ENCODE results near the gene NUP54. TPM values are rescaled to one million over a fixed set of nuclear protein-coding genes. Genes with fewer than 3 reads are reported as not detected.

Gene NUP54
- total RNA-seq, 1 experiment from 2014 or later: 130 TPM

DNA sequence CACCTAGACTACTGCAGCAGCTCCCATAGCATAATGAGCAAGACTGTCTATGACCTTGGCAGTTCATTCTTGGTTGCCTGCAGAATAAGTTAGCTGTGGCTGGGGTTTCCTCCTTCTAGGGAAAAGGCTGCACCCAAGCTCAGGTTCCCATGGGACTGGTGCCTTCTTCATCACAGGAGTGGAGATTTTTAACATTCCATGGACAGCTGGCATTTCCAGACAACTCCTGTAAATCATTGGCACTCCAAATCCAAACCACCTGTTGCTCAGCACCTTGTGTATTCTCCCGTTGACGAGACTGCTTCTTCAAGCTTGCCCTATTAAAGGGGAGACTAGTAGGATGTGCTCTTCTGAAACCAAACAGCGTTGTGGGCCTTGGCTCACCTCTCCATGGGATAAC, 7.8 kb upstream of the NUP54 start:
- in situ Hi-C loops (cut with HindIII; ENCODE audit: low sequenced_read_pairs): no loop called here
- DNase-seq (ENCODE audit: low spot score): no peak

- in situ Hi-C loops (cut with HindIII; ENCODE audit: low sequenced_read_pairs): no loop called here
- DNase-seq (ENCODE audit: low spot score): no peak
Observed at GRCh38 chr4:76153356-76153755, 5.2 kb upstream of the NUP54 start.

DNA sequence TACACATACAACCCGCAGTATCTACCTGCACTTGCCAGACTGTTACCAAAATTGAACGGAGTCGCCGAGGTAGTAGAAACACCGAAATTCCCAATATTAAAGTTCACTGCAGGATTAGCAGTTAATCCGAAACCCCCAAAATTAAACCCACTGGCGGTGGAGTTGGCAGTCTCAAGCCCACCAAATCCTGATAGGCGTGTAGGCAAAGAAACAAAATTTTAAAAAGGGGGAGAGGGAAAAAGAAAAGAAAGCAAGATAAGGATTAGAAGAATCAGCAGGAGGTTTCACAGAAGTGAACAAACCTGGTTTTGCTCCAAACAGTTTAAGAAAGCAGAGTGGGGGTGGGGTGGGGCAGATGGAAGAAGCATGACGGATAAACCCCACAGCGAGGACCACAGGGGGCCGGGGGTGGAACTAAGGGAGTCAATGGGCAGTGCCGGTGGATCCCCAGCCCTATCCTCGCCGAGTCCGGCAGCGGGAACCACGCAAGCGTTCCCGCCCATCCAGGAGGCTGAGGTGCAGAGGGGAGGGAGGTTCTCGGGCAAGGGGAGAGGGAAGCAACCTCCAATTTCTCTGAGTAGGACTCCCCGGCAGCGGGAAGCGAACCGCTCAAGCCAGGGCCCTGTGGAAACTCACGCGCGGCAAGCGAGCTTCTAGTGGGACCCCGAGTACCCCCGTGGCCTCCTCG, 599 bp downstream of the NUP54 start:
- peak; percentile 73 for DNase-seq (ENCODE audit: low spot score)
- in situ Hi-C loops (cut with HindIII; ENCODE audit: low sequenced_read_pairs): no loop called here

DNA sequence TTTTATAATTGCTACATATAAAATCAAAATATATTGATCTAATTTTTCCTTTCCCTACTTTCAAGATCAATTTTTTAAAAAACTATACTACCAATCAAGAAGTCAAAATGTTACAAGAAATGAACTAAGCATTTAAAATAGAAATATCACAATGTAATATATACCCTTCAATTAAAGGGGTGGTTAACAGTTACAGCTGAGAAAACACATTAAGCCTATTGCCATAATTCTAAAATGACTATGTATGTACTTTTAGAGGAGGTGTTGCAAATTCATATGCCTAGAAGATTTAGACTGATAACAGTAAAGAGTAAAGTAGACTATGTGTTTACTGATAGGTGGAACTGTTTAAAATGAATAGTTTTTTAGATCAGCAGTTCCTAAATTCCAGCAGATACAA, 3.7 kb downstream of the NUP54 start:
- in situ Hi-C loops (cut with HindIII; ENCODE audit: low sequenced_read_pairs): no loop called here
- no peak for DNase-seq (ENCODE audit: low spot score)

DNA sequence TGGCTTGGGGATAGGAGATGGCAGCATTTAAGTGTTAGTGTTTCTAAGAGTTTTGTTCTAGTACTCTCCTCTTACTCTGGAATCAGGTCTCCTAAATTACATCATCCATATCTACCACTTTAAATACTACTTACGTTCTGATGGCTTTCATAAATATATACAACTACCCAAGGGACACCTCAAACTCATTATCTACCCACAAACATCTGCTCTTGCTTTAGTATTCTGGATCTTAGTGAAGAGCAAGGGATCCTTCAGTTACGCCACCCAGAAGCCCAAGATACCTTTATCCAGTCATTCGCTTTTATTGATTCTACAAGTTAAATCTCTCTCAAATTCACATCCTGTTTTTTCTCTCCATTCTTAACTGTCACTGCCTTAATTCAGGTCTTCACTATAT, 7.0 kb downstream of the NUP54 start:
- in situ Hi-C loops (cut with HindIII; ENCODE audit: low sequenced_read_pairs): no loop called here

DNA sequence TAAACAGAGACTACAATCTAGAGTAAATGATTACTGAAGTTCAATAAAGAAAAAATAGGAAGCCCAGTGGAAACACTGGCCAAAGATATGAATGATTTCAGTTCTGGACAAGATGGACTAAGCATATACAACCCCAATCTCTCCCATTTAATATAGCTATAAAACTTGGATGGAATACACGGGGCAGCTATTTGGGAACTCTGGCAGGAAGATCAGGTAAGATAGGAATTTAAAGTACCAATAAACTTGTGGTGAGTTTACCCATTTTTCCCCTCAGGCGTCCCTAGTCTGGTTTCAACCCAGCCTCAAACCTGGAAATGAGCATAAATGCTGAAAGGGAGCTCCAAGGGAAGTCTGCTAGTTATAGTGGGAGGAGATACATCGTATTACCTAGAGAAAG, 20.4 kb downstream of the NUP54 start:
- DNase-seq (ENCODE audit: low spot score): no peak
- in situ Hi-C loops (cut with HindIII; ENCODE audit: low sequenced_read_pairs): no loop called here

More for the DNA sequence above, 7.0 kb downstream of the NUP54 start:
- no peak for DNase-seq (ENCODE audit: low spot score)

DNA sequence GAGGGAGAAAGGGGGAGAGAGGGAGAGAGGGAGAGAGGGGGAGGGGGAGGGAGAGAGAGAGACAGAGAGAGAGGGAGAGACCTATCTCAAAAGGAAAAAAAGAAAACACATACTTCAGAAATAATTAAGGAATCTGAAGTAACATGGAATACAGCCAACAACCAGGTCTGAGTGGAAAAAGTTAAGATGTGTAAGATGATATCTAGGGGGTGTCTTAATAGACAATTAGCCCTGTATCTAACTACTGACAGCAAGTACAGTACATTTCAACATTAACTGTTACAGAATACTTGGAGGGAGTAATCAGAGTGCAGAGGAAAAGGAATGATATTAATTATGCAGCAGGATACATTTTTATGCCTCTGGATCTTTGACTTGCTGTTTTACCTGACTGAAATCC, 22.4 kb downstream of the NUP54 start:
- DNase-seq (ENCODE audit: low spot score): no peak
- in situ Hi-C loops (cut with HindIII; ENCODE audit: low sequenced_read_pairs): no loop called here

DNA sequence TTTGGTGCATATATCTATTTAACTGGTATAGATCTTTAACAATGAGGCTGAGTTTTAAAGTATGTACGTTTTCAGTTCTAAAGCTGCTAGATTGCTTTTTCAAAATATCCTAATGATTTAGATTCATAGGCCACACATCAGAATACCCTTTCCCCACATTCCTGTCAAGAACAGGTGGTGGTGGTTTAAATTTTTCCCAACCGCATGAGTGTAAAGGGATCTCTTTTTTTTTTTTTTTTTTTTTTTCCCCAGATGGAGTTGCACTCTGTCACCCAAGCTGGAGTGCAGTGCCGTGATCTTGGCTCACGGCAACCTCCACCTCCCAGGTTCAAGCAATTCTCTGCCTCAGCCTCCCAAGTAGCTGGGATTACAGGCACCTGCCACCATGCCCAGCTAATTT, 28.0 kb downstream of the NUP54 start:
- in situ Hi-C loops (cut with HindIII; ENCODE audit: low sequenced_read_pairs): no loop called here
- no peak for DNase-seq (ENCODE audit: low spot score)

GRCh38 chr4:76117536-76117935, 30.7 kb downstream of the NUP54 start:
- DNase-seq (ENCODE audit: low spot score): no peak
- in situ Hi-C loops (cut with HindIII; ENCODE audit: low sequenced_read_pairs): no loop called here

DNA sequence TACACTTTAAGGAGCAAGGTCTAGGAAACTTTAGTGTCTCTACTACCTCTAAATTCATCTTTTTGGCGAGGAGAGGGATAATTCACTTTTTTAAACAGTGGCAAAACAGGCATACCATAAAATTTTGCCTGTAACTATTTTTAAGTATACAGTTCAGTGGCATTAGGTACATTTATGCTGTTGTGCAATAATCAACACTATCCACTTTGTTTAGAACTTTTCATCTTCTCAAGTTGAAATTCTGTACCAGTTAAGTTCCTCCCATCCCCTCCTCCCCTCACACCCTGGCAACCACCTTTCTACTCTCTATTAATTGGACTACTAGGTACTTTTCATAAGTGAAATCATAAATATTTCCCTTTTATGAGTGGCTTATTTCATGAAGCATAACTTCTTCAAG, 31.4 kb downstream of the NUP54 start:
- DNase-seq (ENCODE audit: low spot score): no peak
- in situ Hi-C loops (cut with HindIII; ENCODE audit: low sequenced_read_pairs): no loop called here

DNA sequence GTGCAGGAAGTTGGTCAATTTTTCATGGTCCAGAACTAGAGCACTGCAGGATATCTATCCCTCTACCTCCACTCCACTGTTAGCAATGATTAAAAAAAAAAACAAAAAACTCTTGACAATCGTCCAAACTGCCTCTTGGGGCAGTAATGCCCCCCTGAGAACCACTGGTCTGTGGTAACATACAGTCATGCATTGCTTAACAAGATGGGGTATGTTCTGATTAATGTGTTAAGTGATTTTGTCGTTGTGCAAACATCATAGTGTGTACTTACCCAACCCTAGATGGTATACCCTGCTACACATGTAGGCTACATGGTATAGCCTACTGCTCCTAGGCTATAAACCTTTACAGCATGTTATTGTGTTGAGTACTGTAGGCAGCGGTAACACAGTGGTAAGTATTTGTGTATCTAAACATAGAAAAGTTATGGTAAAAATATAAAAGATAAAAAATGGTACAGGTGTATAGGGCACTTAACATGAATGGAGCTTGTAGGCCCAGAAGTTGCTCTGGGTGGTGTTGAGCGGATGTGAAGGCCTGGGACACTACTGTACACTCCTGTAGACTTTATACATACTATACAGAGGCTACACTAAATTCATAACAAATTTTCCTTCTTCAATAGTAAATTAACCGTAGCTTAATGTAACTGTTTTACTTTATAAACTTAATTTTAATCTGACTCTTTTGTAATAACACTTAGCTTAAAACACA, 39.6 kb downstream of the NUP54 start:
- in situ Hi-C loops (cut with HindIII; ENCODE audit: low sequenced_read_pairs): no loop called here
- no peak for DNase-seq (ENCODE audit: low spot score)

DNA sequence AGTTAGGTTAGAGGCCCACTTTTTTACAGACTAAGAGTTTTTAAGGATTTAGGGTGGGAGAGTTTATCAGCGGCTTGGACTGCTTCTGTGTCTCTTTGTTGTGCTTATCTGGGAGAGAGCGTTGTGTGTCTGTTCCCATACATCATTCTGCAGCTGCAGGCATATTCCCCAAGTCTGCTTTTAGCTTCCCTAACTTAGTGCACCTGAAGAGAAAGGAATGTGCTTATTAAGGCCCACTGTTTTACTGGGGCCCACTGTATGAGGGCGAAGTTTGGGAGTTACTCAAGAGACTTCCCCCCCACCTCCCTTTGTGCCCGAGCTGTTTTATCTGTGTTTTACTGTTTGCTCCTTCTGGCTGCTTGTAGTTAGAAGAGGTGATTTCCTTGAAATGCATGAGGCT, 41.8 kb downstream of the NUP54 start:
- in situ Hi-C loops (cut with HindIII; ENCODE audit: low sequenced_read_pairs): no loop called here
- DNase-seq (ENCODE audit: low spot score): no peak

DNA sequence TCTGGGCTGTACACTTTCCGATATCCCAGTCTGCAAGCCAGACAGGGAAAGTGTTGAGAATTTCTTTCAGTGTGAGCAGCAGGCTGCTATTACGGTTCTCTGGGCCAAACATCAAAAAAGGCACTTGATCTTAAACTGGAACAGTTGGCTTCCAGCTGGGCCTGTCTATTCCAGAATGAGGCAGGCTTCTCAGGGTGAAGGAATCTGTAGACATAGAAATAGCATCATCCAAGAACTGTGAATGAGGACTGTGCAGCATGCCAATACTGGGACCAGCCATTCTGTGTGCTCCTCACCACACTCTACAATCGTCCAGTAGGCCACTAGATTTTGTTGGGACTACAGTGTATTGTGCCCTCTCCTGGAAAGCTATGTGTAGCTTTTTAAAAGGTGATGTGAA, 42.5 kb downstream of the NUP54 start:
- in situ Hi-C loops (cut with HindIII; ENCODE audit: low sequenced_read_pairs): no loop called here
- peak; percentile 51 for DNase-seq (ENCODE audit: low spot score)

- no peak for DNase-seq (ENCODE audit: low spot score)
- in situ Hi-C loops (cut with HindIII; ENCODE audit: low sequenced_read_pairs): no loop called here
Observed at GRCh38 chr4:76096076-76096475, 52.1 kb downstream of the NUP54 start.

DNA sequence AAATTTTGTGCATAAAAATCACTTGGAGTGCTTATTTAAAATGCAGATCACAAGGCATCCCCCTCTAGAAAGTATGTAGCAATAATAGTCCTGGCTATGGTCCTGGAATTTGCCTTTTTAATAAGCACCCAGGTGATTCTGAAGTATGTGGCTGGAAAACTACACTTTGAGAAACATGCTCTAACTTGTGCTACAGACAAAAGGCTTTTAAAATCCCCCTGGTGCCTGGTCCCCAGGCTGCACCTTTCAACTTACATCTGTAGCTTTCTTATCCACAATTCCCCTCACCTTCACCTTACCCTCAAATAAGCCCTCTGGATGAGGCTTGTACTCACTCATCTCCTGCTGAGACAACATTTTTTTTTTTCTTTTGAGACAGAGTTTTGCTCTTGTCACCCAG, 52.6 kb downstream of the NUP54 start:
- DNase-seq (ENCODE audit: low spot score): no peak
- in situ Hi-C loops (cut with HindIII; ENCODE audit: low sequenced_read_pairs): no loop called here

GRCh38 chr4:76091052-76091451, 57.1 kb downstream of the NUP54 start:
- in situ Hi-C loops (cut with HindIII; ENCODE audit: low sequenced_read_pairs): no loop called here
- no peak for DNase-seq (ENCODE audit: low spot score)

DNA sequence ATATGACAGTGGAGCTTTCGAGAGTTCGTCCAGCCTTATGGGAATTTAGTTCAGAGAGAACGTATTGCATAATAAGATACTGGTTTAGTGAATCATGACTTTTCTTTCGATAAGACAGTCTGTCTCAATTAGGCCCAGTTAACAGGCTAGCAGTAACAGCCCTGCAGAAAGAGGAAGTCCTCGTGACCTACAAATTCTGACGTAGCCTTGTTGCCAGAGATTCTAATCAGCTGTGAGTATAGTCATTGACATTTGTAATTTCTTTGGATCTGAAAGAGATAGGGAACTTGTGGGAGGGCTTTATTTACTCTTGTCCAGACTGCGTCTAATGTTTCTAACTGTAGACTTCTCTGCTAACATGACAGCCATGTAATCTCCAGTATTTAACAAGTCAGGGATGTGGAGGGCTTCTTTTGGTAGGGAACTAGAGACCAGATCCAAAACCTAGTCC, 57.9 kb downstream of the NUP54 start:
- in situ Hi-C loops (cut with HindIII; ENCODE audit: low sequenced_read_pairs): no loop called here
- no peak for DNase-seq (ENCODE audit: low spot score)

GRCh38 chr4:76088719-76089118, 59.5 kb downstream of the NUP54 start:
- in situ Hi-C loops (cut with HindIII; ENCODE audit: low sequenced_read_pairs): no loop called here
- DNase-seq (ENCODE audit: low spot score): no peak

- in situ Hi-C loops (cut with HindIII; ENCODE audit: low sequenced_read_pairs): no loop called here
- peak; percentile 82 for DNase-seq (ENCODE audit: low spot score)
Observed at GRCh38 chr4:76087007-76087769, 61.0 kb downstream of the NUP54 start.

DNA sequence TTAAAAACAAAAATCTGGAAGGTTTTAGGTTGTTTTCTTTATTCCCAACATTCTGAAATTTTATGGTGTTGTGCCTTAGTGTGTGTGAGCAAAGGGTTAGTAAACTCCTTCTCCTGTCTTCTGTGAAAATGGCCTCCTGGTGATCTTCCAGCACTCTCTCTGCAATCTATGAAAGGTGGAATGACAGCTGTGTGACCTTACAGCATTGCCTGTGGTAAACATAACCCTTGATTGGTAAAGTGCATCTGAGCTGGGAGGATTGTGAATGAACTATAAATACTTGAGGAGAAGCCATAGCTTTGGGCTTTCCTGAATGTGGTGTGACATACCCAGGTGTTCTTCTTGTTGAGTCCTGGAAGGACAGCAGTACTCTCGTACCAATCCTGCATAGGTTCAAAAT, 63.7 kb downstream of the NUP54 start:
- DNase-seq (ENCODE audit: low spot score): no peak
- in situ Hi-C loops (cut with HindIII; ENCODE audit: low sequenced_read_pairs): no loop called here
